ENCODE data around the gene SLC9A1.
"Not testable (repeated sequence)": the region's sequence is repeated elsewhere in the genome, so short reads cannot be mapped to it uniquely, and the experiment has no call there.

SLC9A1 gene

DNA sequence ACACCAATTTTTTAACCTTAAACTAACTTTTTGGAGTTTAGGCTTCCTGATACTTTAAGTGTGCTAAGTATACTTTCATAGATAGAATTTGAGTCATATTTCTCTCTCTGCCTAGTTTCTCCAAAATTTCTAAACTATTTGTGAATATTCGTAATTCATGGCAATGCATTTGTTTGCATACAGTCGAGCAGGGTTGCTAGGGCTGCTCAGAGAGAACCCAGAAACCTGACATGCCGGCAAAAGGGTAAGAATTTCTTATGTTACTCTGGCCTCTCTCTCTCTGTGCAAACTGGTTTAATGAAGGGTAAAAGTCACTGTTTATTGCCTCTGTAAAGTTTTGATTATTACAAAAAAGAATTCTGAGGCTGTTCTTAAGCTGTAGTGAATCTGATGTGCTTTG, 25.1 kb upstream of the SLC9A1 start:
- TF ChIP-seq, protein P1, sequence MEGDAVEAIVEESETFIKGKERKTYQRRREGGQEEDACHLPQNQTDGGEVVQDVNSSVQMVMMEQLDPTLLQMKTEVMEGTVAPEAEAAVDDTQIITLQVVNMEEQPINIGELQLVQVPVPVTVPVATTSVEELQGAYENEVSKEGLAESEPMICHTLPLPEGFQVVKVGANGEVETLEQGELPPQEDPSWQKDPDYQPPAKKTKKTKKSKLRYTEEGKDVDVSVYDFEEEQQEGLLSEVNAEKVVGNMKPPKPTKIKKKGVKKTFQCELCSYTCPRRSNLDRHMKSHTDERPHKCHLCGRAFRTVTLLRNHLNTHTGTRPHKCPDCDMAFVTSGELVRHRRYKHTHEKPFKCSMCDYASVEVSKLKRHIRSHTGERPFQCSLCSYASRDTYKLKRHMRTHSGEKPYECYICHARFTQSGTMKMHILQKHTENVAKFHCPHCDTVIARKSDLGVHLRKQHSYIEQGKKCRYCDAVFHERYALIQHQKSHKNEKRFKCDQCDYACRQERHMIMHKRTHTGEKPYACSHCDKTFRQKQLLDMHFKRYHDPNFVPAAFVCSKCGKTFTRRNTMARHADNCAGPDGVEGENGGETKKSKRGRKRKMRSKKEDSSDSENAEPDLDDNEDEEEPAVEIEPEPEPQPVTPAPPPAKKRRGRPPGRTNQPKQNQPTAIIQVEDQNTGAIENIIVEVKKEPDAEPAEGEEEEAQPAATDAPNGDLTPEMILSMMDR (IDR thresholded peaks at IDR 0.05), result no peak
- Histone ChIP-seq H3K27ac (no peak overlapping the region), H2AFZ (no peak overlapping the region)

DNA sequence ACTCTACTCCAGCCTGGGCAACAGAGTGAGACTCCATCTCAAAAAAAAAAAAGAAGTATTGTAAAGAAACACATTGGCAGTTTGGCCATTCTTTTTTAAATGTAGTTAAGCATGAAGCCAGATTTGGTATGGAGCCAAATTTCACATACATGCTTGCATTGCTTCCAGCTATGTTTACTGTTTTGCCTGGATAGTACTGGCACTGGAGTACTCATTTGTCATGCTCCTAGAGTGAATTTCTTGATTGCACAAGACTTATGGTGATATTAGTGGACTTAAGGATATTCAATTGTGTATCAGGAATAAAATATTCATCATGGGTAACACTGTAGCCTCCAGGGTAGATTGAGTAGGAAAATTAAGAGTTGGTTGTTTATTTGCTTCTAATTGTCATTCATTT, 24.5 kb upstream of the SLC9A1 start:
- Histone ChIP-seq H3K79me2 (no peaks in the 10 kb centered on the region), H3K4me2 (ENCODE audit: low read length) (no peak overlapping the region), H3K27me3 (ENCODE audit: control insufficient read depth, insufficient read depth, low read length) (no peaks in the 10 kb centered on the region), H3K9ac (no peak overlapping the region), H3K9me3 (ENCODE audit: control insufficient read depth, low read length) (no peaks in the 10 kb centered on the region), H3K27ac (no peak overlapping the region), H3K4me3 (ENCODE audit: low read depth, low read length) (no peak overlapping the region), H3K4me1 (no peaks in the 10 kb centered on the region), H2AFZ (no peak overlapping the region), H3K36me3 (ENCODE audit: control insufficient read depth, insufficient read depth, low read length) (no peaks in the 10 kb centered on the region)
- TF ChIP-seq, protein P1 (IDR thresholded peaks at IDR 0.05), result no peak

More for the DNA sequence above, 25.1 kb upstream of the SLC9A1 start:
- H3K4me2 ChIP-seq (ENCODE audit: low read length), result no peak overlapping the region
- H3K79me2 ChIP-seq, result no peaks in the 10 kb centered on the region
- no peaks in the 10 kb centered on the region for H3K27me3 ChIP-seq (ENCODE audit: control insufficient read depth, insufficient read depth, low read length)
- no peaks in the 10 kb centered on the region for H3K4me1 ChIP-seq
- no peaks in the 10 kb centered on the region for H3K9me3 ChIP-seq (ENCODE audit: control insufficient read depth, low read length)
- H3K9ac ChIP-seq, result no peak overlapping the region
- H3K4me3 ChIP-seq (ENCODE audit: low read depth, low read length), result no peak overlapping the region
- no peaks in the 10 kb centered on the region for H3K36me3 ChIP-seq (ENCODE audit: control insufficient read depth, insufficient read depth, low read length)

DNA sequence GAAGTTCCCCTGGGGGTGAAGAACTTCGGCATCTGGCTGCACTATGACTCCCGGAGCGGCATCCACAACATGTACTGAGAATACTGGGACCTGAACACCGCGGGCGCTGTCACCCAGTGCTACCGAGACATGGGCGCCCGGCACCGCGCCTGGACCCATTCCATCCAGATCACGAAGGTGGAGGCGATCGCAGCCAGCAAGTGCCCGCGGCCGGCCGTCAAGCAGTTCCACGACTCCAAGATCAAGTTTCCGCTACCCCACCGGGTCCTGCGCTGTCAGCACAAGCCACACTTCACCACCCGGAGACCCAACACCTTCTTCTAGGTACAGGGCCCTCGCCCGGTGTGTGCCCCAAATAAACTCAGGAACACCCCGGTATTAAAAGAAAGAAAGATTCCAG, 22.0 kb upstream of the SLC9A1 start:
- Histone ChIP-seq H3K4me1 (no peaks in the 10 kb centered on the region), H3K9ac (no peak overlapping the region), H3K4me3 (ENCODE audit: low read depth, low read length) (no peak overlapping the region), H3K36me3 (ENCODE audit: control insufficient read depth, insufficient read depth, low read length) (no peaks in the 10 kb centered on the region), H3K4me2 (ENCODE audit: low read length) (no peak overlapping the region), H2AFZ (no peak overlapping the region), H3K79me2 (no peaks in the 10 kb centered on the region), H3K27ac (no peak overlapping the region), H3K9me3 (ENCODE audit: control insufficient read depth, low read length) (no peaks in the 10 kb centered on the region), H3K27me3 (ENCODE audit: control insufficient read depth, insufficient read depth, low read length) (no peaks in the 10 kb centered on the region)
- TF ChIP-seq, protein P1 (IDR thresholded peaks at IDR 0.05), result no peak

GRCh38 chr1:27176323-27176722, 21.4 kb upstream of the SLC9A1 start:
- Histone ChIP-seq H3K9me3 (ENCODE audit: control insufficient read depth, low read length) (no peaks in the 10 kb centered on the region), H3K4me2 (ENCODE audit: low read length) (no peak overlapping the region), H3K36me3 (ENCODE audit: control insufficient read depth, insufficient read depth, low read length) (no peaks in the 10 kb centered on the region), H3K4me1 (no peaks in the 10 kb centered on the region), H3K9ac (no peak overlapping the region), H3K79me2 (no peaks in the 10 kb centered on the region), H3K4me3 (ENCODE audit: low read depth, low read length) (no peak overlapping the region), H3K27me3 (ENCODE audit: control insufficient read depth, insufficient read depth, low read length) (no peaks in the 10 kb centered on the region), H2AFZ (no peak overlapping the region), H3K27ac (no peak overlapping the region)
- TF ChIP-seq, protein P1 (IDR thresholded peaks at IDR 0.05), result no peak

- H3K9ac ChIP-seq; H3K27me3 ChIP-seq (ENCODE audit: control insufficient read depth, insufficient read depth, low read length); H3K4me1 ChIP-seq; H2AFZ ChIP-seq; H3K27ac ChIP-seq; H3K79me2 ChIP-seq; H3K36me3 ChIP-seq (ENCODE audit: control insufficient read depth, insufficient read depth, low read length); H3K4me2 ChIP-seq (ENCODE audit: low read length); H3K9me3 ChIP-seq (ENCODE audit: control insufficient read depth, low read length); H3K4me3 ChIP-seq (ENCODE audit: low read depth, low read length): not testable (repeated sequence)
Measured at GRCh38 chr1:27172992-27173391, 18.1 kb upstream of the SLC9A1 start.

Data from parathyroid adenoma (tissue), 2 donors.